Panc1 (cell line): ENCODE results near the gene SETD6. TPM values are rescaled to one million over a fixed set of nuclear protein-coding genes. Genes with fewer than 3 reads are reported as not detected.

ENCODE experiments used
- ATAC-seq: fragments of 200-7000 bp; cut with Tn5 transposase; 2 replicates; pipeline ENCODE4 v1.9.1; 2020; ENCODE audit warnings: mild to moderate bottlenecking, moderate library complexity
- BruUV-seq: library from RNA; stranded (reverse); fragments of 400-500 nt; replicated peaks from 2 replicates; lab custom pipeline; 2021; lab: Mats Ljungman, UMichigan
- CTCF ChIA-PET: fragments of 300-600 bp; sonication (Branson Sonifier 250); formaldehyde crosslinking; loops from one replicate; lab custom pipeline; 2022; ENCODE audit warnings: antibody characterized with exemption; lab: Charles Lee
- POLR2A ChIA-PET: fragments of 300-600 bp; sonication (Branson Sonifier 250); formaldehyde crosslinking; loops from one replicate; lab custom pipeline; 2022; ENCODE audit warnings: antibody characterized with exemption; lab: Charles Lee
- DNase-seq: peaks from one replicate; pipeline ENCODE4 v3.0.0-alpha.2; 2010; ENCODE audit warnings: low read depth, low spot score
- H3K27ac ChIP-seq: 2 replicates; pipeline ENCODE4 v1.5.1; 2011; ENCODE audit warnings: mild to moderate bottlenecking, low read length, inconsistent platforms
- H3K27me3 ChIP-seq: fragments of 200-500 bp; sonication (Bioruptor generic); 2 replicates; pipeline ENCODE4 v1.6.0; 2014; ENCODE audit warnings: low read length, inconsistent platforms; ENCODE audit not compliant: control insufficient read depth, insufficient read depth
- H3K36me3 ChIP-seq: fragments of 200-500 bp; sonication (Bioruptor generic); 2 replicates; pipeline ENCODE4 v1.5.1; 2014; ENCODE audit warnings: inconsistent platforms, mild to moderate bottlenecking, low read length, moderate library complexity; ENCODE audit not compliant: control insufficient read depth, insufficient read depth
- H3K4me1 ChIP-seq: 2 replicates; pipeline ENCODE4 v1.5.1; 2011; ENCODE audit warnings: inconsistent platforms, mild to moderate bottlenecking, low read length, moderate library complexity; ENCODE audit not compliant: control insufficient read depth, insufficient read depth
- H3K4me3 ChIP-seq, 2 experiments: 2 replicates each; pipeline ENCODE4 v1.5.1; 2011 to 2012; ENCODE audit warnings: low read depth in 2 of 2, low read length in 2 of 2, mild to moderate bottlenecking in 2 of 2, inconsistent platforms in 1 of 2, moderate library complexity in 1 of 2
- H3K9me3 ChIP-seq: fragments of 200-500 bp; sonication (Bioruptor generic); 2 replicates; pipeline ENCODE4 v1.5.1; 2014; ENCODE audit warnings: low read depth, mild to moderate bottlenecking, inconsistent platforms, low read length, moderate library complexity; ENCODE audit not compliant: control insufficient read depth, insufficient read depth
- POLR2AphosphoS5 ChIP-seq: IDR thresholded peaks from 2 replicates; pipeline ENCODE4 v1.6.1; 2012; ENCODE audit warnings: mild to moderate bottlenecking, low read depth, low read length, moderate library complexity
- SIN3A ChIP-seq: IDR thresholded peaks from 2 replicates; pipeline ENCODE4 v1.6.1; 2012; ENCODE audit warnings: low read depth, mild to moderate bottlenecking, low read length, moderate library complexity, borderline replicate concordance; ENCODE audit not compliant: insufficient read depth
- TCF7L2 ChIP-seq: IDR thresholded peaks from 2 replicates; pipeline ENCODE4 v1.6.1; 2011; ENCODE audit warnings: mild to moderate bottlenecking, low read depth, low read length, inconsistent platforms
- in situ Hi-C: cut with HindIII; loops from 2 replicates; pipeline ENCODE4 v1.10.0; 2016; ENCODE audit warnings: low sequenced_read_pairs, low pct_unique_long_range_greater_than_20kb
- intact Hi-C: fragments of 100-400 bp; cut with micrococcal nuclease; formaldehyde crosslinking; loops from one replicate; pipeline ENCODE4 v1.10.0; 2022; ENCODE audit not compliant: unreplicated experiment
- total RNA-seq: library from RNA; stranded (reverse); gene quantifications from one replicate; pipeline ENCODE4 v1.2.1, GENCODE V29; 2021; ENCODE audit not compliant: unreplicated experiment
- TF ChIP-seq, protein P1 (sequence below): fragments of 450-650 bp; IDR thresholded peaks from 2 replicates; pipeline ENCODE4 v1.5.1; 2017; ENCODE audit warnings: mild to moderate bottlenecking
- TF ChIP-seq, protein P2 (sequence below), 2 experiments: IDR thresholded peaks; 2 replicates each; pipeline ENCODE4 v1.6.1; 2011 to 2012; ENCODE audit warnings: low read depth in 2 of 2, control low read depth in 1 of 2, low read length in 1 of 2, mild to moderate bottlenecking in 1 of 2, moderate library complexity in 1 of 2; ENCODE audit not compliant: insufficient read depth in 1 of 2

SETD6 gene
- total RNA-seq, 1 experiment from 2014 or later, result 28.3 TPM

DNA sequence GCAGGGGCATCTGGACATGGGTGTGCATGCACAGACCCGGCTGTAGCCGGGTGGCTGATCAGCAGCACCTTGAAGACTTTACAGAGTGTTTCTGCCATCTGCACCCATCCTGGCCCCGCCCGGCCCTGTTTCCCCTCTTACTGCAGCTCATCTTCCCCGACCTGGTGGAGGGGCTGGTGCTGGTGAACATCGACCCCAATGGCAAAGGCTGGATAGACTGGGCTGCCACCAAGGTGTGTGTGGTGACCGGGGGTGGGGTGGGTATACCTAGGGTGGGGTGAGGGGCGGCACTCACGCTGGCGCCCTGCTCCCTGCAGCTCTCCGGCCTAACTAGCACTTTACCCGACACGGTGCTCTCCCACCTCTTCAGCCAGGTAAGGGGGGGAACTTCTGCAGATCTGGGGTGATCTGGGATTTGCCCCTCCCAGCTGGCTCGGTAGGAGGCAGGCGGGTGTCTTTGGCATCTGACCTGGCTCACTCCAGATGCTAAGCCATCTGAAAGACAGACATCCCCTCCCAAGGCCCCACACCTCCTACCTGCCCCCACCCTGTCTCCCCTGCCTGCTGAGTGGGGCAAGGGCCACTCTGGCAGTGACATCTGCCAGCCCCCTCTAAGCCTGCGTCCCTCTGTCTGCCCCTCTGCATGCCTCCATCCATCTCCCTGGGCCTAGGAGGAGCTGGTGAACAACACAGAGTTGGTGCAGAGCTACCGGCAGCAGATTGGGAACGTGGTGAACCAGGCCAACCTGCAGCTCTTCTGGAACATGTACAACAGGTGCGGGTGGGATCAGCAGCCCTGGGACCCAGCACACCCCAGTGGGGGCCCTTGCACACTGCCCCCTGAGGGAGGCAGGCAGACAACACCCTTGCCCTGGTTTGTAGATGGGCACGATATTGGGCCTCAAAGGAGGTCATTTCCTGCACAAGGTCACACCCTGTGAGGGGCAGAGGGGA lies 8.8 kb upstream of the SETD6 start:
- no peaks in the 10 kb centered on the region for H3K27me3 ChIP-seq
- in situ Hi-C loops (no loop called here), intact Hi-C loops (no loop called here)
- no peaks in the 10 kb centered on the region for H3K9me3 ChIP-seq
- H3K36me3 ChIP-seq, result no peaks in the 10 kb centered on the region
- CTCF ChIA-PET, result no interaction called here
- no peak for DNase-seq
- POLR2A ChIA-PET, result no interaction called here
- H3K27ac ChIP-seq, result no peak overlapping the region
- no peak overlapping the region for H3K4me3 ChIP-seq
- TF ChIP-seq SIN3A (no peak), POLR2AphosphoS5 (no peak), TCF7L2 (no peak)
- TF ChIP-seq, protein P1, sequence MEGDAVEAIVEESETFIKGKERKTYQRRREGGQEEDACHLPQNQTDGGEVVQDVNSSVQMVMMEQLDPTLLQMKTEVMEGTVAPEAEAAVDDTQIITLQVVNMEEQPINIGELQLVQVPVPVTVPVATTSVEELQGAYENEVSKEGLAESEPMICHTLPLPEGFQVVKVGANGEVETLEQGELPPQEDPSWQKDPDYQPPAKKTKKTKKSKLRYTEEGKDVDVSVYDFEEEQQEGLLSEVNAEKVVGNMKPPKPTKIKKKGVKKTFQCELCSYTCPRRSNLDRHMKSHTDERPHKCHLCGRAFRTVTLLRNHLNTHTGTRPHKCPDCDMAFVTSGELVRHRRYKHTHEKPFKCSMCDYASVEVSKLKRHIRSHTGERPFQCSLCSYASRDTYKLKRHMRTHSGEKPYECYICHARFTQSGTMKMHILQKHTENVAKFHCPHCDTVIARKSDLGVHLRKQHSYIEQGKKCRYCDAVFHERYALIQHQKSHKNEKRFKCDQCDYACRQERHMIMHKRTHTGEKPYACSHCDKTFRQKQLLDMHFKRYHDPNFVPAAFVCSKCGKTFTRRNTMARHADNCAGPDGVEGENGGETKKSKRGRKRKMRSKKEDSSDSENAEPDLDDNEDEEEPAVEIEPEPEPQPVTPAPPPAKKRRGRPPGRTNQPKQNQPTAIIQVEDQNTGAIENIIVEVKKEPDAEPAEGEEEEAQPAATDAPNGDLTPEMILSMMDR, result no peak
- TF ChIP-seq, protein P2, sequence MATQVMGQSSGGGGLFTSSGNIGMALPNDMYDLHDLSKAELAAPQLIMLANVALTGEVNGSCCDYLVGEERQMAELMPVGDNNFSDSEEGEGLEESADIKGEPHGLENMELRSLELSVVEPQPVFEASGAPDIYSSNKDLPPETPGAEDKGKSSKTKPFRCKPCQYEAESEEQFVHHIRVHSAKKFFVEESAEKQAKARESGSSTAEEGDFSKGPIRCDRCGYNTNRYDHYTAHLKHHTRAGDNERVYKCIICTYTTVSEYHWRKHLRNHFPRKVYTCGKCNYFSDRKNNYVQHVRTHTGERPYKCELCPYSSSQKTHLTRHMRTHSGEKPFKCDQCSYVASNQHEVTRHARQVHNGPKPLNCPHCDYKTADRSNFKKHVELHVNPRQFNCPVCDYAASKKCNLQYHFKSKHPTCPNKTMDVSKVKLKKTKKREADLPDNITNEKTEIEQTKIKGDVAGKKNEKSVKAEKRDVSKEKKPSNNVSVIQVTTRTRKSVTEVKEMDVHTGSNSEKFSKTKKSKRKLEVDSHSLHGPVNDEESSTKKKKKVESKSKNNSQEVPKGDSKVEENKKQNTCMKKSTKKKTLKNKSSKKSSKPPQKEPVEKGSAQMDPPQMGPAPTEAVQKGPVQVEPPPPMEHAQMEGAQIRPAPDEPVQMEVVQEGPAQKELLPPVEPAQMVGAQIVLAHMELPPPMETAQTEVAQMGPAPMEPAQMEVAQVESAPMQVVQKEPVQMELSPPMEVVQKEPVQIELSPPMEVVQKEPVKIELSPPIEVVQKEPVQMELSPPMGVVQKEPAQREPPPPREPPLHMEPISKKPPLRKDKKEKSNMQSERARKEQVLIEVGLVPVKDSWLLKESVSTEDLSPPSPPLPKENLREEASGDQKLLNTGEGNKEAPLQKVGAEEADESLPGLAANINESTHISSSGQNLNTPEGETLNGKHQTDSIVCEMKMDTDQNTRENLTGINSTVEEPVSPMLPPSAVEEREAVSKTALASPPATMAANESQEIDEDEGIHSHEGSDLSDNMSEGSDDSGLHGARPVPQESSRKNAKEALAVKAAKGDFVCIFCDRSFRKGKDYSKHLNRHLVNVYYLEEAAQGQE (IDR thresholded peaks at IDR 0.05; ENCODE audit: insufficient read depth in 1 of 2, low read depth in 2 of 2, low read length in 1 of 2), result no peak
- ATAC-seq, result no peak
- H3K4me1 ChIP-seq, result no peaks in the 10 kb centered on the region
- no TSS peak for BruUV-seq

DNA sequence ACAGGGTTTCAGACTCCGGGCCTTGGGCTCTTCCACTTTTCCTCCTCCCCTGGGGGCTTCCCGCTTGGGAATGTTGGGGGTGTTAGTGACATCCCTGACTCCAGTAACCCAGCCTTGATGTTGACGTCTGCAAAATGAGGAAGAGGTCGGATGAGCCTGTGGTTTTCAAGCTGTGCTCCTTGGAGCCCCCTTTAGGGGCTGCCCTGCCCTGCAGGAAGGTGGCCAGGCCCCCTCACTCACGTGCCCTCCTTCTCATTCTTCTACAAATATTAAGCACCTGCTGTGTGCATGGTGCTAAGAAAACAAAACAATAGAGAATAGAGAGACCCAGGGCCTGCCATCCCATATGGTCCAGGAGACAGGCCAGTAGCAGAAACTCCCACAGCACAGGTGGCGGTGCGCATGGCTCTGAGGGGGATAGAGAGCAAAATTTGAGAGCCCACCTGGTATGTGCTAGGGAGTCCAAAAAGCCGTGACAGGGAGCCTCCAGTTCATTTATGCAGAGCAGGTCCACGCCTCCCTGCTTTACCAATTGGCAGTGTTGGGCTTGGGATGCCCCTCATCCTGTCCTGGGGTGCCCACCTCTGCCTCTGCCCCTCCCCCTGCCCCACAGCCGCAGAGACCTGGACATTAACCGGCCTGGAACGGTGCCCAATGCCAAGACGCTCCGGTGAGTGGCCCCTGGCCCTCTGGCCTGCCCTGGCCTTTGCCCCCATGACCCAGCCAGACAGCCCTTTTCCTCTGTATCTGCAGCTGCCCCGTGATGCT lies 7.9 kb upstream of the SETD6 start:
- DNase-seq, result no peak
- no TSS peak for BruUV-seq

More for the DNA sequence above, 7.9 kb upstream of the SETD6 start:
- intact Hi-C loops (no loop called here), in situ Hi-C loops (no loop called here)
- ATAC-seq, result no peak
- Histone ChIP-seq H3K4me3 (no peak overlapping the region), H3K9me3 (no peaks in the 10 kb centered on the region), H3K4me1 (no peaks in the 10 kb centered on the region), H3K27ac (no peak overlapping the region), H3K36me3 (no peaks in the 10 kb centered on the region), H3K27me3 (no peaks in the 10 kb centered on the region)
- POLR2A ChIA-PET, result no interaction called here
- TF ChIP-seq, protein P1, result no peak
- TF ChIP-seq, protein P2 (IDR thresholded peaks at IDR 0.05; ENCODE audit: insufficient read depth in 1 of 2, low read depth in 2 of 2, low read length in 1 of 2), result no peak
- TF ChIP-seq TCF7L2 (no peak), POLR2AphosphoS5 (no peak), SIN3A (no peak)
- CTCF ChIA-PET, result no interaction called here
